H9 (cell line): ENCODE data around the gene GPR141. TPM values are rescaled to one million over a fixed set of nuclear protein-coding genes. Genes with fewer than 3 reads are reported as not detected.

Source experiments
- DNase-seq: peaks from one replicate; pipeline ENCODE4 v3.0.0-alpha.2; 2017
- H2AFZ ChIP-seq: one replicate; pipeline ENCODE4 v1.6.1; 2013; ENCODE audit warnings: mild to moderate bottlenecking, low read length, control low read depth, moderate library complexity
- H2AK5ac ChIP-seq: 2 replicates; pipeline ENCODE4 v1.6.1; 2013; ENCODE audit warnings: low read length, control low read depth, mixed read lengths; ENCODE audit not compliant: insufficient read length
- H2BK120ac ChIP-seq: one replicate; pipeline ENCODE4 v1.6.1; 2013; ENCODE audit warnings: low read depth, mild to moderate bottlenecking, low read length, control low read depth, inconsistent platforms; ENCODE audit not compliant: poor library complexity, severe bottlenecking
- H2BK12ac ChIP-seq: 2 replicates; pipeline ENCODE4 v1.6.1; 2013; ENCODE audit warnings: low read length, control low read depth, mixed read lengths, low read depth; ENCODE audit not compliant: insufficient read length
- H2BK15ac ChIP-seq: 2 replicates; pipeline ENCODE4 v1.6.1; 2013; ENCODE audit warnings: low read depth, low read length, control low read depth
- H2BK20ac ChIP-seq: one replicate; pipeline ENCODE4 v1.6.1; 2013; ENCODE audit warnings: low read depth, mild to moderate bottlenecking, low read length, control low read depth, inconsistent platforms; ENCODE audit not compliant: poor library complexity, severe bottlenecking
- H2BK5ac ChIP-seq: 2 replicates; pipeline ENCODE4 v1.6.1; 2013; ENCODE audit warnings: low read length, control low read depth, mixed read lengths; ENCODE audit not compliant: insufficient read length
- H3K14ac ChIP-seq: 2 replicates; pipeline ENCODE4 v1.6.1; 2013; ENCODE audit warnings: low read length, control low read depth; ENCODE audit not compliant: insufficient read depth
- H3K18ac ChIP-seq: 2 replicates; pipeline ENCODE4 v1.6.1; 2013; ENCODE audit warnings: low read depth, mild to moderate bottlenecking, mixed read lengths, low read length, control low read depth; ENCODE audit not compliant: insufficient read length
- H3K23ac ChIP-seq: 2 replicates; pipeline ENCODE4 v1.6.1; 2013; ENCODE audit warnings: low read length, control low read depth, mixed read lengths, low read depth; ENCODE audit not compliant: insufficient read length
- H3K23me2 ChIP-seq: 2 replicates; pipeline ENCODE4 v1.6.1; 2013; ENCODE audit warnings: low read depth, mild to moderate bottlenecking, mixed read lengths, low read length, control low read depth; ENCODE audit not compliant: insufficient read length, poor library complexity, severe bottlenecking
- H3K27ac ChIP-seq: 2 replicates; pipeline ENCODE4 v1.5.1; 2013; ENCODE audit warnings: low read length, control low read depth, mixed read lengths, low read depth; ENCODE audit not compliant: insufficient read length
- H3K27me3 ChIP-seq: 2 replicates; pipeline ENCODE4 v1.6.1; 2013; ENCODE audit warnings: low read length, control low read depth, inconsistent platforms; ENCODE audit not compliant: insufficient read depth
- H3K4ac ChIP-seq: 2 replicates; pipeline ENCODE4 v1.6.1; 2013; ENCODE audit warnings: low read depth, mild to moderate bottlenecking, control low read depth, inconsistent platforms, low read length, moderate library complexity
- H3K4me1 ChIP-seq: 2 replicates; pipeline ENCODE4 v1.6.1; 2013; ENCODE audit warnings: low read length, control low read depth, inconsistent platforms; ENCODE audit not compliant: insufficient read depth
- H3K4me2 ChIP-seq: 2 replicates; pipeline ENCODE4 v1.6.1; 2013; ENCODE audit warnings: low read length, control low read depth, mixed read lengths; ENCODE audit not compliant: insufficient read length, insufficient read depth
- H3K56ac ChIP-seq: 2 replicates; pipeline ENCODE4 v1.6.1; 2013; ENCODE audit warnings: low read depth, mild to moderate bottlenecking, mixed read lengths, low read length, control low read depth; ENCODE audit not compliant: insufficient read length
- H3K79me1 ChIP-seq: 2 replicates; pipeline ENCODE4 v1.6.1; 2013; ENCODE audit warnings: low read depth, mild to moderate bottlenecking, moderate library complexity, low read length, control low read depth, inconsistent platforms; ENCODE audit not compliant: insufficient read depth, poor library complexity, severe bottlenecking
- H3K79me2 ChIP-seq: 2 replicates; pipeline ENCODE4 v1.6.1; 2013; ENCODE audit warnings: low read length, control low read depth, inconsistent platforms; ENCODE audit not compliant: insufficient read depth
- H3K9ac ChIP-seq: 2 replicates; pipeline ENCODE4 v1.6.1; 2013; ENCODE audit warnings: low read length, control low read depth, mixed read lengths; ENCODE audit not compliant: insufficient read length; ENCODE audit errors: extremely low read depth
- H3K9me3 ChIP-seq: one replicate; pipeline ENCODE4 v1.6.1; 2013; ENCODE audit warnings: low read depth, low read length, inconsistent platforms; ENCODE audit not compliant: control insufficient read depth
- H3T11ph ChIP-seq: one replicate; pipeline ENCODE4 v1.6.1; 2013; ENCODE audit warnings: mild to moderate bottlenecking, low read length, control low read depth, inconsistent platforms
- H4K20me1 ChIP-seq: one replicate; pipeline ENCODE4 v1.6.1; 2013; ENCODE audit not compliant: control insufficient read depth, insufficient read length, insufficient read depth
- H4K5ac ChIP-seq: 2 replicates; pipeline ENCODE4 v1.6.1; 2013; ENCODE audit warnings: low read depth, mild to moderate bottlenecking, mixed read lengths, low read length, control low read depth; ENCODE audit not compliant: insufficient read length
- H4K8ac ChIP-seq: replicated peaks from 2 replicates; pipeline ENCODE4 v1.6.1; 2013; ENCODE audit warnings: low read length, control low read depth, mixed read lengths, low read depth; ENCODE audit not compliant: insufficient read length
- H4K91ac ChIP-seq: 2 replicates; pipeline ENCODE4 v1.6.1; 2013; ENCODE audit warnings: low read depth, mild to moderate bottlenecking, moderate library complexity, mixed read lengths, low read length, control low read depth; ENCODE audit not compliant: insufficient read length
- H3K27ac Mint-ChIP-seq, 3 experiments: 2 replicates in 2 of 3; 3 replicates in 1 of 3; pipeline ENCODE4 v1.8.0; 2020 to 2021; ENCODE audit warnings: mixed read lengths in 3 of 3, mild to moderate bottlenecking in 1 of 3, moderate library complexity in 1 of 3
- H3K27me3 Mint-ChIP-seq: 2 replicates; pipeline ENCODE4 v1.8.0; 2021; ENCODE audit warnings: low read depth, mild to moderate bottlenecking, moderate library complexity, mixed read lengths
- H3K36me3 Mint-ChIP-seq, 3 experiments: 2 replicates in 2 of 3; 3 replicates in 1 of 3; pipeline ENCODE4 v1.8.0; 2020 to 2021; ENCODE audit warnings: low read depth in 3 of 3, mixed read lengths in 3 of 3; ENCODE audit not compliant: insufficient read depth in 1 of 3
- H3K4me1 Mint-ChIP-seq, 2 experiments: 2 replicates each; pipeline ENCODE4 v1.8.0; 2020; ENCODE audit warnings: mixed read lengths in 2 of 2
- H3K4me3 Mint-ChIP-seq, 2 experiments: 2 replicates in 1 of 2; 3 replicates in 1 of 2; pipeline ENCODE4 v1.8.0; 2020 to 2021; ENCODE audit warnings: mild to moderate bottlenecking in 2 of 2, mixed read lengths in 2 of 2, moderate library complexity in 1 of 2
- H3K9me3 Mint-ChIP-seq, 2 experiments: 2 replicates in 1 of 2; 3 replicates in 1 of 2; pipeline ENCODE4 v1.8.0; 2020; ENCODE audit warnings: mild to moderate bottlenecking in 2 of 2, mixed read lengths in 2 of 2, moderate library complexity in 1 of 2
- CTCF ChIP-seq: fragments of 200-600 bp; sonication (generic); conservative IDR thresholded peaks from 3 replicates; pipeline ENCODE4 v1.8.0; 2021; ENCODE audit warnings: antibody characterized with exemption, mild to moderate bottlenecking
- WGBS: extraction: QIAGEN DNeasy Blood & Tissue Kit; methylation state at CpG from one replicate; pipeline ENCODE4 v1.1.7; 2013; ENCODE audit warnings: missing lambda C conversion rate, low lambda C conversion rate, mixed read lengths; ENCODE audit not compliant: insufficient read length; ENCODE audit errors: extremely low coverage; 5-methylcytosine and 5-hydroxymethylcytosine counted together
- total RNA-seq: library from RNA; stranded (reverse); gene quantifications from 2 replicates; pipeline ENCODE4 v1.2.1, GENCODE V29; 2021

The GPR141 gene
- total RNA-seq, 1 experiment from 2014 or later, result 0.50 TPM

GRCh38 chr7:37709631-37710509 lies 26.3 kb downstream of the GPR141 start:
- Histone ChIP-seq H3K23me2 (no peaks in the 10 kb centered on the region), H2AK5ac (no peak overlapping the region), H3K9ac (no peak overlapping the region), H3K27me3 (no peaks in the 10 kb centered on the region), H4K5ac (no peak overlapping the region), H3K27ac (no peak overlapping the region), H3K18ac (no peak overlapping the region), H4K20me1 (no peaks in the 10 kb centered on the region), H3K79me2 (no peaks in the 10 kb centered on the region), H3T11ph (no peak overlapping the region), H2AFZ (no peak overlapping the region), H3K9me3 (no peaks in the 10 kb centered on the region), H3K56ac (no peak overlapping the region), H2BK12ac (no peak overlapping the region), H2BK120ac (no peak overlapping the region), H3K4me1 (peaks cover 8% of the 10 kb centered on the region), H2BK5ac (no peak overlapping the region), H3K23ac (no peak overlapping the region), H4K91ac (no peak overlapping the region), H3K4me2 (no peak overlapping the region), H3K79me1 (no peaks in the 10 kb centered on the region), H3K14ac (no peak overlapping the region), H3K4ac (no peak overlapping the region), H2BK15ac (no peak overlapping the region), H4K8ac (no peak overlapping the region), H2BK20ac (no peak overlapping the region)
- Mint-ChIP-seq H3K27ac (no peak overlapping the region), H3K4me3 (no peak overlapping the region), H3K4me1 (peaks cover 16 to 23% of the 10 kb centered on the region in 2 experiments), H3K27me3 (no peaks in the 10 kb centered on the region), H3K36me3 (no peaks in the 10 kb centered on the region), H3K9me3 (no peaks in the 10 kb centered on the region)
- no CpG with 5 or more reads among the region's 5 CpGs for WGBS
- no peak for DNase-seq
- no peak for TF ChIP-seq CTCF
